ENCODE data around the gene PALD1.

The PALD1 gene

GRCh38 chr10:70494536-70494935 lies 16.0 kb downstream of the PALD1 start:
- TF ChIP-seq TARDBP (IDR thresholded peaks at IDR 0.05), result no peak
- TF ChIP-seq ZNF384 (IDR thresholded peaks at IDR 0.05), result no peak
- TF ChIP-seq, protein P1, sequence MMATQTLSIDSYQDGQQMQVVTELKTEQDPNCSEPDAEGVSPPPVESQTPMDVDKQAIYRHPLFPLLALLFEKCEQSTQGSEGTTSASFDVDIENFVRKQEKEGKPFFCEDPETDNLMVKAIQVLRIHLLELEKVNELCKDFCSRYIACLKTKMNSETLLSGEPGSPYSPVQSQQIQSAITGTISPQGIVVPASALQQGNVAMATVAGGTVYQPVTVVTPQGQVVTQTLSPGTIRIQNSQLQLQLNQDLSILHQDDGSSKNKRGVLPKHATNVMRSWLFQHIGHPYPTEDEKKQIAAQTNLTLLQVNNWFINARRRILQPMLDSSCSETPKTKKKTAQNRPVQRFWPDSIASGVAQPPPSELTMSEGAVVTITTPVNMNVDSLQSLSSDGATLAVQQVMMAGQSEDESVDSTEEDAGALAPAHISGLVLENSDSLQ (IDR thresholded peaks at IDR 0.05), result no peak
- TF ChIP-seq ARNT (IDR thresholded peaks at IDR 0.05), result no peak
- TF ChIP-seq FOXA1 (IDR thresholded peaks at IDR 0.05), result no peak
- no peak for TF ChIP-seq L3MBTL2 (conservative IDR thresholded peaks at IDR 0.05)
- no peak for TF ChIP-seq BHLHE40 (IDR thresholded peaks at IDR 0.05; ENCODE audit: borderline replicate concordance)
- TF ChIP-seq HDGF (IDR thresholded peaks at IDR 0.05; ENCODE audit: borderline replicate concordance), result no peak
- TF ChIP-seq NFRKB (IDR thresholded peaks at IDR 0.05), result no peak
- TF ChIP-seq ELF4 (IDR thresholded peaks at IDR 0.05), result no peak
- TF ChIP-seq FOXK2 (IDR thresholded peaks at IDR 0.05), result no peak
- no peak for TF ChIP-seq CTBP1 (IDR thresholded peaks at IDR 0.05; ENCODE audit: borderline replicate concordance)
- no peak for TF ChIP-seq SUZ12 (IDR thresholded peaks at IDR 0.05)
- no peak for TF ChIP-seq FOXM1 (IDR thresholded peaks at IDR 0.05; ENCODE audit: borderline replicate concordance)
- TF ChIP-seq SP1 (IDR thresholded peaks at IDR 0.05), result no peak
- no peak for TF ChIP-seq LEF1 (IDR thresholded peaks at IDR 0.05; ENCODE audit: borderline replicate concordance)
- CTCF ChIA-PET, result interaction anchor here (0.6 kb wide), 1 partner anchor 230 kb away, joined by 3 read pairs; no protein-coding TSS in a partner anchor
- no peak for DNase-seq (ENCODE audit: extremely low spot score)
- POLR2A ChIA-PET, result no interaction called here

DNA sequence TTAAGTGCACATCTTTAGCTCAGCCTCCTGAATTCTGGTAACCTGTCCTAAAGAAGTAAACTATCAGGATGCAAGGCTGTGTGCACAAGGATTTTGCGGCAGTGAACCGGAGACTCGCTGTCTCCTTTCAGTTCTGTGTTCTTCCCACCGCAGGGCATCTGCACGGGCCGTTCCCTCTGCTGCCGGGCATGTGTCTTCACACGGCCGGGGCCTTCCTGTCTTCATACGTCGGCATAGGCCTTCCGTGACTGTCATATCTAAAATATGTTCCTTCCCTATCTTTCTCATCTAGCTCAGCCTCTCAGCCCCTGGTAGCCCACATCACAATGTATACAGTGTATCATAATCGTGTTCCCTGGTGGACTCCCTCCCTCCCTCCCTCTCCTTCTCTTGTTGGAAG lies 16.4 kb downstream of the PALD1 start:
- TF ChIP-seq L3MBTL2 (conservative IDR thresholded peaks at IDR 0.05) (no peak), SUZ12 (IDR thresholded peaks at IDR 0.05) (no peak), BHLHE40 (IDR thresholded peaks at IDR 0.05; ENCODE audit: borderline replicate concordance) (no peak), FOXM1 (IDR thresholded peaks at IDR 0.05; ENCODE audit: borderline replicate concordance) (no peak), ARNT (IDR thresholded peaks at IDR 0.05) (no peak), LEF1 (IDR thresholded peaks at IDR 0.05; ENCODE audit: borderline replicate concordance) (no peak), SP1 (IDR thresholded peaks at IDR 0.05) (no peak), HDGF (IDR thresholded peaks at IDR 0.05; ENCODE audit: borderline replicate concordance) (no peak), CTBP1 (IDR thresholded peaks at IDR 0.05; ENCODE audit: borderline replicate concordance) (no peak), ELF4 (IDR thresholded peaks at IDR 0.05) (no peak), ZNF384 (IDR thresholded peaks at IDR 0.05) (no peak), NFRKB (IDR thresholded peaks at IDR 0.05) (no peak), TARDBP (IDR thresholded peaks at IDR 0.05) (no peak), FOXA1 (IDR thresholded peaks at IDR 0.05) (no peak)
- TF ChIP-seq, protein P1 (IDR thresholded peaks at IDR 0.05), result no peak
- ChIA-PET POLR2A (no interaction called here), CTCF (interaction anchor here (0.6 kb wide), 1 partner anchor 230 kb away, joined by 3 read pairs; no protein-coding TSS in a partner anchor)
- no peak for DNase-seq (ENCODE audit: extremely low spot score)

DNA sequence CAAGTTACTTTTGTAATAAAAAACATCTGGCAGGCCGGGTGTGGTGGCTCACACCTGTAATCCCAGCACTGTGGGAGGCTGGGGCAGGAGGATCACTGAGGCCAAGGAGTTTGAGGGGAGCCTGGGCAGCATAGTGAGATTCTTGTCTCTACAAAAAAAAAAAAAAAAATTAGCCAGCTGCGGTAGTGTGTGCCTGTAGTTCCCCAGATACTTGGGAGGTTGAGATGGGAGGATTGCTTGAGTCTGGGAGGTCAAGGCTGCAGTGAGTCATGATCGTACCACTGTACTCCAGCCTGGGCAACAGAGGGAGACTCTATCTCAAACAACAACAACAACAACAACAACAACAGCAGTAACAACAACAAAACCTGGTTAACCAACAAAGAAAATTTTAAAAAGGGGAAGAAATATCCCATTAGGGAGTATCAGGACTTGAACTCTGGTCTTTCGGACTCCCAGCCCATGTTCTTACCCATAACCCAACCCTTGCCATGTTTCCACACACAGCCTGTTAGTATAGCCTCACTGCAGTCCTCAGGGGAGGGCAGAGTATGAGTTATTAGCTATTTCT lies 17.2 kb downstream of the PALD1 start:
- ChIA-PET CTCF (interaction anchor here (0.5 to 0.6 kb wide), 2 partner anchors 27 to 55 kb away, joined by 4 read pairs; no protein-coding TSS in a partner anchor), POLR2A (no interaction called here)
- DNase-seq (ENCODE audit: extremely low spot score), result no peak
- no peak for TF ChIP-seq SP1 (IDR thresholded peaks at IDR 0.05)

- TF ChIP-seq LEF1 (IDR thresholded peaks at IDR 0.05; ENCODE audit: borderline replicate concordance) (no peak), FOXK2 (IDR thresholded peaks at IDR 0.05) (no peak), FOXA1 (IDR thresholded peaks at IDR 0.05) (no peak), SP1 (IDR thresholded peaks at IDR 0.05) (no peak), CTBP1 (IDR thresholded peaks at IDR 0.05; ENCODE audit: borderline replicate concordance) (no peak), ARNT (IDR thresholded peaks at IDR 0.05) (no peak), TARDBP (IDR thresholded peaks at IDR 0.05) (no peak), SUZ12 (IDR thresholded peaks at IDR 0.05) (no peak), BHLHE40 (IDR thresholded peaks at IDR 0.05; ENCODE audit: borderline replicate concordance) (no peak), HDGF (IDR thresholded peaks at IDR 0.05; ENCODE audit: borderline replicate concordance) (no peak), NFRKB (IDR thresholded peaks at IDR 0.05) (no peak), ZNF384 (IDR thresholded peaks at IDR 0.05) (no peak), L3MBTL2 (conservative IDR thresholded peaks at IDR 0.05) (no peak), FOXM1 (IDR thresholded peaks at IDR 0.05; ENCODE audit: borderline replicate concordance) (no peak), ELF4 (IDR thresholded peaks at IDR 0.05) (no peak)
- TF ChIP-seq, protein P1 (IDR thresholded peaks at IDR 0.05), result no peak
- POLR2A ChIA-PET, result no interaction called here
- DNase-seq (ENCODE audit: extremely low spot score), result no peak
- CTCF ChIA-PET, result interaction anchor here (0.5 to 0.6 kb wide), 2 partner anchors 28 to 54 kb away, joined by 4 read pairs; no protein-coding TSS in a partner anchor
These were observed 18.0 kb downstream of the PALD1 start for GRCh38 chr10:70496341-70497119.

- DNase-seq (ENCODE audit: extremely low spot score), result no peak
- POLR2A ChIA-PET, result no interaction called here
- CTCF ChIA-PET, result interaction anchor here (0.7 kb wide), 1 partner anchor 39 kb away, joined by 3 read pairs; no protein-coding TSS in a partner anchor
- TF ChIP-seq ELF4 (IDR thresholded peaks at IDR 0.05) (no peak), ZNF384 (IDR thresholded peaks at IDR 0.05) (no peak), TARDBP (IDR thresholded peaks at IDR 0.05) (no peak), L3MBTL2 (conservative IDR thresholded peaks at IDR 0.05) (no peak), NFRKB (IDR thresholded peaks at IDR 0.05) (no peak), ARNT (IDR thresholded peaks at IDR 0.05) (no peak), HDGF (IDR thresholded peaks at IDR 0.05; ENCODE audit: borderline replicate concordance) (no peak), SUZ12 (IDR thresholded peaks at IDR 0.05) (no peak)
- TF ChIP-seq, protein P1 (IDR thresholded peaks at IDR 0.05), result no peak
These were observed 18.6 kb downstream of the PALD1 start for GRCh38 chr10:70497120-70497545.

All from HEK293T (cell line).